NCI-H187 treated with DMSO at 0.1 percent for 48 hours (cell line): ENCODE results near the gene GPR176.

Experiments
- DNase-seq: peaks from one replicate; lab custom pipeline; 2025; lab: John Stamatoyannopoulos, UW

The GPR176 gene

GRCh38 chr15:39919748-39920509, at the start of gene GPR176:
Gene GPR176 (minus strand): TSS chr15:39920266. CDS start chr15:39920026, 240 bp downstream.
- DNase-seq: no peak

DNA sequence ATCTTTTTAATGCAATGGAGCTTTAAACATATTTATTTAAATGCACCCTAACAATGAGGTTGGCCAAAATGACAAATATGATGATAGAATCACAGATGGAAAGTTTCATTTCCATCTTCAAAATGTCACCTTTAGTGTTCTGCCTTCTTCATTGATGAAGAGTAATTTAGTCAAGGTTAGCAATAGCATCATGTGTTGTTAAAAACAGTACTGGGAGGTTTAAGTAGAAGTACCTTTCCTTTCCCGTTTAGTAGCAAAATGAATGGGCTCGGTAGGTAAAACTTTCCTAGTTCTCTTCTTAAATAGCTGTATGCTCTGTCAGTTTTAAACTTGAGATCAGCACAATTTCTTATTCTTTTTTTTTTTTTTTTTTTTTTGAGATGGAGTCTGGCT, 48.9 kb upstream of the GPR176 start:
- no peak for DNase-seq

GRCh38 chr15:39968273-39969001, 48.4 kb upstream of the GPR176 start:
- DNase-seq: no peak

DNA sequence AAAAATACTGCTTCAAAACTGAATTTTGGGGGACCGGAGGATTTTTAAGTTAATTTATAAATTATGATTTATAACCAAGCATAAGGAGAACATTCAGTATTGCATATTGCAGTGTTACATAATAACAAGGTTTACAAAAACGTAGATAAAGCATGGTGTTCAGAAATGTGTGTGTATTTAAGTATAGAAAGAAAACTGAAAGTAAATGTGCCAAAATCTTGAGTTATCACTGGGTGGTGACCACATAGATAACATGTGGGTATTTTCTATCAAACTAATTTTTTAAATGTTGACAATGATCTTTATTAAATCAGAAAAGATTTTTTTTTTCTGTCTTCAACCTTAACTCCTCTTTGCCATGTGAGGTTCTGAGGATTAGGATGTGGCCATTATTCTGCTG, 46.5 kb upstream of the GPR176 start:
- DNase-seq: no peak

DNA sequence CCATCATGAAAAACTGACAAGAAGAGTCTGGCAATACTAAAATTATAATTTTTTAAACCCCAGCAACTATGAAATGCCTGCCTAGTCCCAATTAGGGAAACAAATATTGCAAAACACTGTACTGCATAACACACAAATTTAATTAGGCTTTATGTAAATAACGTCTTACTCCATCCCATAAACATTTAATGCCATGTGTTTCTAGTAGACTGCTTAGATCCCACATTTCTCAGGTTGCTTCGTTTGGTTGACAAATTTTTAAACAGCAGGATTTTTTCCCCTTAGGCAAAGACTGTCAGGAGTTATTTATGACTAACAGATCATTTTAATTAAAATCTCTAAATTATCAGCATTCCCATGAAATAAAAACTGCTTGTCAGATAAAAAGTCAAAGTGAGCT, 43.7 kb upstream of the GPR176 start:
- DNase-seq: no peak

GRCh38 chr15:39961051-39961450, 41.0 kb upstream of the GPR176 start:
- DNase-seq: no peak

GRCh38 chr15:39960411-39960810, 40.3 kb upstream of the GPR176 start:
- DNase-seq: no peak

GRCh38 chr15:39959411-39959810, 39.3 kb upstream of the GPR176 start:
- DNase-seq: no peak

- no peak for DNase-seq
These were observed 37.4 kb upstream of the GPR176 start for GRCh38 chr15:39957481-39957880.

- DNase-seq: no peak
These were observed 33.5 kb upstream of the GPR176 start for GRCh38 chr15:39953521-39953920.

- DNase-seq: no peak
These were observed 31.5 kb upstream of the GPR176 start for GRCh38 chr15:39951561-39951960.

- peak; percentile 58 for DNase-seq
These were observed 28.8 kb upstream of the GPR176 start for GRCh38 chr15:39948817-39949216.

DNA sequence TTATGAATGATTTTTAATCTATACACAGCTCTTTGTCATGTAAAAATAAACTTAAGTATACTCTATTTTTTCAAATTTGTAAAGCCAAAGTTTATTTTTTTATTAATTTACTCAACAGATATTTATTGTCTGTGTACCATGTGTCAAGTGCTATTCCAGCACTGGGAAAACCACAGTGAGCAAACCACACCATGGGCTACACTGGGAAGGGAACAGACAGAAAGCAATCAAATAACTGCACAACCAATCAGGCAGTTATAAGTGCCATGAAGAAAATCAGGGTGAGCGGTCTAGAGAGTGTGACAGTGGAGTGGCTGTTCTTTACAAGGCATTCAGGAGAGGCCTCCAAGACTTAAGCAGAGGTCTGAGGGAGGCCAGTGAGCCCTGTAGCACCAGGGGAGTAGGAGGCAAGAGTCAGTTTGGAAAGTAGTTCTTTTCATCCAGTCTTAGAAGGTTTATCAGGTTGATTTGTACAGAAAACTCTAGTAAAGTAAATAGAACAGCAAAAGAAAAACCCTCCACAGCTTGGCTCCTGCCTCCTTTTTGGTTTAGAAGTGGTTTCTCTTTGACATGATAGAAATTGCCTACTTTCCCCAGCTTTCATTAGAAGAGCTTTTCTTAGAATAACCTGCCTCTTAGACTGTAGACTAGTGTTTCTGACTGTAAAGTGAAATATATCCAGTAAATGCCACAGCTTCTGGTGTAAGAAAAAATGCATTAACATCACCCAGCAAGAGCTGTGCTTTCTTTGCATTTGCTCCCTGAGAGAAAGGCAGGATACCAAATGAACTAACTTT, 27.5 kb upstream of the GPR176 start:
- no peak for DNase-seq

GRCh38 chr15:39946862-39947261, 26.8 kb upstream of the GPR176 start:
- no peak for DNase-seq

GRCh38 chr15:39944726-39945125, 24.7 kb upstream of the GPR176 start:
- DNase-seq: no peak

DNA sequence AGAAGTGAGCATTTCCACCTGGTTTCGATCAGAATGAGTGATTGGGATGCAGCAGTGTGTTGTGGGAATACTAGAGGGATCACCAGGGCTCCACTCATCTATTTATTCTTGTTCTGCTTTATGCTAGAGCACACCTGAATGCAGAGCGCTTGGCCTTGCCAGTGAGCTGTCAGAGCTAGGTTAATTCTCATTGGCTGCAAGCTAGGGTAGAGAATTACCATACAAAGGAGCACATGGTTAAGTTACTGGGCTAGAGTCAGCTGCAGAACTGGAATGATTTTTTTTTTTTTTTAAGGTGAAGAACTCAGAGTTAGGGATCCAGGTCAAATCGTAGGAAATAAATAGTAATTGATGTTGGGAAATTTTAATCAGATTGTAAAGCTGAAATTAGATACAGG, 22.7 kb upstream of the GPR176 start:
- peak; percentile 54 for DNase-seq

GRCh38 chr15:39942101-39942752, 22.2 kb upstream of the GPR176 start:
- no peak for DNase-seq

DNA sequence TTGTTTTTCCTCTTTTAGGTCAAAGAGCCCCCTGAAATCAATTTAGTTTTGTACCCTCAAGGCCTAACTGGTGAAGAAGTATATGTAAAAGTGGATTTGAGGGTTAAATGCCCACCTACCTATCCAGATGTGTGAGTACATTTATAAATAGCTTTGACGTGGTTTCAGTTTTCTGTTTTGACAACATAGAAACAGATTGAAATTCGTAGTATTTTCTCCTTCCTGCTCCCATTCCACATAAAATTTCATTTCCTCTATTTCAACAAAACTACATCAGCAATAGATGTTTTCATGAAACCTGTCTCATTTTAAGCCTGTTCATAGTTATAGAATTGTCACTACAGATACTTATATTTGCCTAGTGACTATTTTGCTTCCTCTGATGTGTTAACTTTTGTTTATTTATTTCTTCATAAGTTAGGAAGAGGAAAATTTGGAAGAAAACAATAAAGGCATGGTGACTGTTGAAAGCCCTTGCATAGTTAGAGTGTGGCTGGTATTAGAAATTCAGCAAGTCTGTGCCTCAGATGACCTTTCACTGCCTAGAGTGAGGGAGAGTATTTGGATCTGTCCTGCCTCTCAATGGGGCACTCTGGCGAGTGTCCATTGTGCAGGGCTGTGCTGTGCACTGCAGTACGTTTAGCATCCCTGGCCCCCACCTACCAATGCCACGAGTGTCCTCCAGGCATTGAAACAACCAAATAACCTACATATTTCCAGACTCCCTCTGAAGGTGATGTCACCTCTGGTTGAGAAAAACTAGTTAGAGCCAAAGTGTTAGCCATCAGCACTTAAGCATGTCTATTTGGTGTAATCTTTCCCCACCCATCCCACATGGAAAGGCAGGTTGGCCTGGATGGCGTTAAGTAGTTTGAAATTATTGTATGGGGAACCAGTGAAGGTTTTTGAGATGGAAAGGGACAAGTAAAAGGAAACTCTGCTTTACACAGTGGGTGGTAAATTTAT, 19.7 kb upstream of the GPR176 start:
- DNase-seq: no peak

- DNase-seq: no peak
These were observed 17.6 kb upstream of the GPR176 start for GRCh38 chr15:39937696-39938095.

GRCh38 chr15:39936681-39937080, 16.6 kb upstream of the GPR176 start:
- DNase-seq: no peak

- no peak for DNase-seq
These were observed 16.1 kb upstream of the GPR176 start for GRCh38 chr15:39936187-39936586.
